Loucy (cell line): ENCODE measurements around the gene FGF7.

ENCODE experiments used
- EZH2phosphoT487 ChIP-seq: fragments of 200-600 bp; IDR thresholded peaks from 2 replicates; pipeline ENCODE4 v1.6.1; 2018; ENCODE audit warnings: antibody characterized with exemption, mild to moderate bottlenecking, moderate library complexity, borderline replicate concordance
- TF ChIP-seq, protein P1 (sequence below): fragments of 200-600 bp; sonication (generic); conservative IDR thresholded peaks from 2 replicates; pipeline ENCODE4 v1.5.1; 2014; ENCODE audit warnings: mild to moderate bottlenecking, antibody characterized with exemption, low read length

DNA sequence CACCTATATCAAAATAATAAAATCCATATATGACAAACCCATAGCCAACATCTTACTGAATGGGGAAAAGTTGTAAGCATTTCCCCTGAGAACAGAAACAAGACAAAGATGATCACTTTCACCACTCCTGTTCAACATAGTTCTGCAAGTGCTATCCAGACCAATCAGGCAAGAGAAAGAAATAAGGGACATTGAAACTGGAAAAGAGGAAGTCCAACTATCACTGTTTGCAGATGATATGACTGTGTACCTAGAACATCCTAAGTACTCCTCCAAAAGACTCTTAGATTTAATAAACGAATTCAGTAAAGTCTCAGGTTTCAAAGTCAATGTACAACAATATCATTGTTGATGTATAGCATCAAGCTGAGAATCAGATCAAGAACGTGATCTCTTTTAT lies 35.6 kb upstream of the FGF7 start:
- TF ChIP-seq, protein P1, sequence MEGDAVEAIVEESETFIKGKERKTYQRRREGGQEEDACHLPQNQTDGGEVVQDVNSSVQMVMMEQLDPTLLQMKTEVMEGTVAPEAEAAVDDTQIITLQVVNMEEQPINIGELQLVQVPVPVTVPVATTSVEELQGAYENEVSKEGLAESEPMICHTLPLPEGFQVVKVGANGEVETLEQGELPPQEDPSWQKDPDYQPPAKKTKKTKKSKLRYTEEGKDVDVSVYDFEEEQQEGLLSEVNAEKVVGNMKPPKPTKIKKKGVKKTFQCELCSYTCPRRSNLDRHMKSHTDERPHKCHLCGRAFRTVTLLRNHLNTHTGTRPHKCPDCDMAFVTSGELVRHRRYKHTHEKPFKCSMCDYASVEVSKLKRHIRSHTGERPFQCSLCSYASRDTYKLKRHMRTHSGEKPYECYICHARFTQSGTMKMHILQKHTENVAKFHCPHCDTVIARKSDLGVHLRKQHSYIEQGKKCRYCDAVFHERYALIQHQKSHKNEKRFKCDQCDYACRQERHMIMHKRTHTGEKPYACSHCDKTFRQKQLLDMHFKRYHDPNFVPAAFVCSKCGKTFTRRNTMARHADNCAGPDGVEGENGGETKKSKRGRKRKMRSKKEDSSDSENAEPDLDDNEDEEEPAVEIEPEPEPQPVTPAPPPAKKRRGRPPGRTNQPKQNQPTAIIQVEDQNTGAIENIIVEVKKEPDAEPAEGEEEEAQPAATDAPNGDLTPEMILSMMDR = no peak
- no peak for TF ChIP-seq EZH2phosphoT487
